ENCODE data around the gene PRKX. TPM values are rescaled to one million over a fixed set of nuclear protein-coding genes. Genes with fewer than 3 reads are reported as not detected.
"Not testable (repeated sequence)": the region's sequence is repeated elsewhere in the genome, so short reads cannot be mapped to it uniquely, and the experiment has no call there.

PRKX gene
- total RNA-seq, 6 experiments from 2014 or later, result 1.7 to 7.2 (median 3.7) TPM

DNA sequence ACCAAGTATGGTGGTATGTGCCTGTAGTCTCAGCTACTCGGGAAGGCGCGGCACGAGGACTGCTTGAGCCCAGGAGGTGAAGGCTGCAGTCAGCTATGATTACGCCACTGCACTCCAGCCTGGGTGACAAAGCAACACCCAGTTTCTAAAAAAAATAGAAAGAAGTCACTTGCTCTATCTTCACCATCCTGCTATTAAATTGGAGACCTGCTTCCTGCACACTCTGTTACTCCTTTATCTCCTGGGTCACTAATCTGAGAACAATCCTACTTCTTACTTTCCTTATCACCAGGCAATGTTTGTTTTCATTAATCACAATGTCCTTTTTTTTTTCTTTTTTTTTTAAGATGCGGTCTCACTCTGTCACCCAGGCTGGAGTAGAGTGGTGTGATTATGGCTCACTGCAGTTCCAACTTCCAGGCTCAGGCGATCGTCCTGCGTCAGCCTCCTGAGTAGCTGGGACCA is 16.2 kb downstream of the PRKX start:
- ATAC-seq (peak in 1 of 4 donors; percentile 12), DNase-seq (no peak)
- Histone ChIP-seq H3K9me3 (no peaks in the 10 kb centered on the region), H3K4me3 (no peak overlapping the region), H3K36me3 (no peaks in the 10 kb centered on the region), H3K4me1 (no peaks in the 10 kb centered on the region), H3K27me3 (no peaks in the 10 kb centered on the region), H3K27ac (no peak overlapping the region)
- intact Hi-C loops (cut with DNase I), result no loop called here
- TF ChIP-seq POLR2A (IDR thresholded peaks at IDR 0.05), result no peak
- TF ChIP-seq, protein P1, sequence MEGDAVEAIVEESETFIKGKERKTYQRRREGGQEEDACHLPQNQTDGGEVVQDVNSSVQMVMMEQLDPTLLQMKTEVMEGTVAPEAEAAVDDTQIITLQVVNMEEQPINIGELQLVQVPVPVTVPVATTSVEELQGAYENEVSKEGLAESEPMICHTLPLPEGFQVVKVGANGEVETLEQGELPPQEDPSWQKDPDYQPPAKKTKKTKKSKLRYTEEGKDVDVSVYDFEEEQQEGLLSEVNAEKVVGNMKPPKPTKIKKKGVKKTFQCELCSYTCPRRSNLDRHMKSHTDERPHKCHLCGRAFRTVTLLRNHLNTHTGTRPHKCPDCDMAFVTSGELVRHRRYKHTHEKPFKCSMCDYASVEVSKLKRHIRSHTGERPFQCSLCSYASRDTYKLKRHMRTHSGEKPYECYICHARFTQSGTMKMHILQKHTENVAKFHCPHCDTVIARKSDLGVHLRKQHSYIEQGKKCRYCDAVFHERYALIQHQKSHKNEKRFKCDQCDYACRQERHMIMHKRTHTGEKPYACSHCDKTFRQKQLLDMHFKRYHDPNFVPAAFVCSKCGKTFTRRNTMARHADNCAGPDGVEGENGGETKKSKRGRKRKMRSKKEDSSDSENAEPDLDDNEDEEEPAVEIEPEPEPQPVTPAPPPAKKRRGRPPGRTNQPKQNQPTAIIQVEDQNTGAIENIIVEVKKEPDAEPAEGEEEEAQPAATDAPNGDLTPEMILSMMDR (IDR thresholded peaks at IDR 0.05), result no peak
- 80% methylated on average over 7 of the region's 9 CpGs for WGBS (ENCODE audit: insufficient coverage, low coverage, low lambda C conversion rate, missing lambda C conversion rate)

DNA sequence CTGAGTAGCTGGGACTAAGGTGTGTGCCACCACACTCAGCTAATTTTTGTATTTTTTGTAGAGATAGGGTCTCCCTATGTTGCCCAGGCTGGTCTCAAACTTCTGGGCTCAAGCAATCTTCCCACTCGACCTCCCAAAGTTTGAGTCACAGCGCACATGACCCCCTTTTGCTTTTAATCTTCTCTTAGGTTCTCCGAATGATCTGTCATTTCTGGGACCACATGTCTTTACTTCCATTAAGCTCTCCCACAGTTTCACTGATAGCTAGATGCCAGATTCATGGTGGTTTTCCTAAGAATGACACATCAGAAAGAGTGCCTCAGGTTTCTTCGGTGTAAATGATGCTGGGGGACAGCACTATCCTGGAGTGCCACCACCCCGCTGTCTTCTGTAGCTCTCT is 17.9 kb downstream of the PRKX start:
- Histone ChIP-seq H3K36me3 (no peaks in the 10 kb centered on the region), H3K27ac (no peak overlapping the region), H3K9me3 (no peaks in the 10 kb centered on the region), H3K4me1 (no peaks in the 10 kb centered on the region), H3K27me3 (no peaks in the 10 kb centered on the region), H3K4me3 (no peak overlapping the region)
- intact Hi-C loops (cut with DNase I), result no loop called here
- no peak for DNase-seq
- TF ChIP-seq, protein P1 (IDR thresholded peaks at IDR 0.05), result no peak
- TF ChIP-seq POLR2A (IDR thresholded peaks at IDR 0.05), result no peak
- ATAC-seq, result no peak
- 78% methylated on average over 5 of the region's 5 CpGs for WGBS (ENCODE audit: insufficient coverage, low coverage, low lambda C conversion rate, missing lambda C conversion rate)

DNA sequence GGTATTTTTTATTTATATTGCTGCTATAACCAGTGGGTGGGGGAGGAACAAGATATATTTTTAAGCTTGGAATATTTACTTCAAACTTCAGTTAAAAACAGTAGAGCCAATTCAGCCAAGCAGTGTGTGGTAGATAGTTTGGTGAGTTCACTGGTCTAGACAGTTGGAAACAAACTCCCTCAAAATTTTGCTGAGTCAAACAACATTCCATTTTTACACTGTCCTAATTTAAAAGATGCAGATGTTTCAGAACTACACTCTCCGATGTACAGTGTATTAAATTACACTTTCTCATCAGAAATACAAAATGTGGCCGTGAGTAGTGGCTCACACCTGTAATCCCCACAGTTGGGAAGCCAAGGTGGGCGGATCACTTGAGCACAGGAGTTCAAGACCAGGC is 23.3 kb downstream of the PRKX start:
- TF ChIP-seq, protein P1 (IDR thresholded peaks at IDR 0.05), result no peak
- TF ChIP-seq POLR2A (IDR thresholded peaks at IDR 0.05), result no peak
- no peak for DNase-seq
- Histone ChIP-seq H3K36me3 (no peaks in the 10 kb centered on the region), H3K27me3 (no peaks in the 10 kb centered on the region), H3K27ac (no peak overlapping the region), H3K9me3 (no peaks in the 10 kb centered on the region), H3K4me3 (no peak overlapping the region), H3K4me1 (no peaks in the 10 kb centered on the region)
- ATAC-seq, result no peak
- intact Hi-C loops (cut with DNase I), result no loop called here
- WGBS (ENCODE audit: insufficient coverage, low coverage, low lambda C conversion rate, missing lambda C conversion rate), result 57% methylated on average over 3 of the region's 3 CpGs

DNA sequence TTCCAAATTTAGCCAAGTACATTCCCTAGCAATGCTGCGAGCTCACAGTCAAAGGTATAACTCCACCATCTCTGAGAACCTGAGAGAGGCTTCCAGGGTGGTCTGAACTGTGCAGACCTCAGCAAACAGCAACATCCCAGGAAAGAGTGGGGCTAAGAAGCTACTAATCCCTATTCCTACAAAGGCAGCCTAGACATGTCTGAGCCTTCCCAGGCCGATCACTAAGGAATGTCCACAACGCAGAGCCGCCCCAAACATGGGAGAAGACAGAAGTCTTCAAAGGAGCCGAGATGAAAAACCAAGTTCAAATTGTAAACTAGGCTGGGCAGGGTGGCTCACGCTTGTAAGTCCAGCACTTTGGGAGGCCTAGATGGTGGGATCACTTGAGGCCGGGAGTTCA is 30.2 kb downstream of the PRKX start:
- H3K27me3 ChIP-seq; H3K27ac ChIP-seq; DNase-seq; intact Hi-C loops (cut with DNase I); H3K4me1 ChIP-seq; H3K9me3 ChIP-seq; H3K4me3 ChIP-seq; ATAC-seq; H3K36me3 ChIP-seq: not testable (repeated sequence)
- 81% methylated on average over 4 of the region's 7 CpGs for WGBS (ENCODE audit: insufficient coverage, low coverage, low lambda C conversion rate, missing lambda C conversion rate)

DNA sequence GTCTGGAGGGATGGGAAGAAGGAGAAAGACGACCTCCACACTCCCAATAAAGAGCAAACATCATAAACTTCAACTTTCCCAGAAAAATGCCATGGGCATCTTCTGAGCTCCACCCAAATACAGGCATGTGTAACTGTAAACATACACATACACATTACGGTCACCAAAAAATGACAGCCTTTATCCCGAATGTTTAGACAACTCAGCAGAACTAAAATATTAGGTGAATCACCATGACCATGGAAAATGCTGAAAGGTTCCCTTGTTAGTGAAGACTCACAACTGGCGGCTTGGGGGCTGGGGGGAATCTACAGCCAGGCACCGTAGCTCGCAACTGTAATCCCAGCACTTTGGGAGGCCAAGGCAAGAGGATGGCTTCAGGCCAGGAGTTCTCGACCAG is 33.0 kb downstream of the PRKX start:
- H3K27ac ChIP-seq, result no peak overlapping the region
- no peak overlapping the region for H3K4me3 ChIP-seq
- no peaks in the 10 kb centered on the region for H3K9me3 ChIP-seq
- H3K36me3 ChIP-seq, result no peaks in the 10 kb centered on the region
- no peak for TF ChIP-seq POLR2A (IDR thresholded peaks at IDR 0.05)
- TF ChIP-seq, protein P1 (IDR thresholded peaks at IDR 0.05), result no peak
- no peaks in the 10 kb centered on the region for H3K27me3 ChIP-seq
- WGBS (ENCODE audit: insufficient coverage, low coverage, low lambda C conversion rate, missing lambda C conversion rate), result 75% methylated on average over 6 of the region's 7 CpGs
- H3K4me1 ChIP-seq, result no peaks in the 10 kb centered on the region
- DNase-seq (no peak), ATAC-seq (no peak)
- intact Hi-C loops (cut with DNase I), result no loop called here

Data from right lobe of liver (tissue), 6 donors.